HUES48 (cell line): ENCODE results near the gene GOLPH3L.
"Not testable (repeated sequence)": the region's sequence is repeated elsewhere in the genome, so short reads cannot be mapped to it uniquely, and the experiment has no call there.

Source experiments
- H3K27ac ChIP-seq: one replicate; pipeline ENCODE4 v1.7.0; 2013; ENCODE audit warnings: low read depth, low read length, inconsistent platforms
- H3K27me3 ChIP-seq: 2 replicates; pipeline ENCODE4 v1.6.1; 2013; ENCODE audit warnings: mild to moderate bottlenecking, low read length; ENCODE audit not compliant: control insufficient read depth, insufficient read depth
- H3K36me3 ChIP-seq: 2 replicates; pipeline ENCODE4 v1.6.1; 2013; ENCODE audit warnings: low read length; ENCODE audit not compliant: control insufficient read depth, insufficient read depth
- H3K4me1 ChIP-seq: 2 replicates; pipeline ENCODE4 v1.6.1; 2013; ENCODE audit warnings: mild to moderate bottlenecking, low read length; ENCODE audit not compliant: control insufficient read depth, insufficient read depth
- H3K4me3 ChIP-seq: 2 replicates; pipeline ENCODE4 v1.5.1; 2013; ENCODE audit warnings: mild to moderate bottlenecking, low read depth, low read length
- H3K9ac ChIP-seq: 2 replicates; pipeline ENCODE4 v1.6.1; 2013; ENCODE audit warnings: mild to moderate bottlenecking, low read depth, low read length, moderate library complexity
- H3K9me3 ChIP-seq: 2 replicates; pipeline ENCODE4 v1.6.1; 2013; ENCODE audit warnings: low read length; ENCODE audit not compliant: control insufficient read depth, insufficient read depth

The GOLPH3L gene

DNA sequence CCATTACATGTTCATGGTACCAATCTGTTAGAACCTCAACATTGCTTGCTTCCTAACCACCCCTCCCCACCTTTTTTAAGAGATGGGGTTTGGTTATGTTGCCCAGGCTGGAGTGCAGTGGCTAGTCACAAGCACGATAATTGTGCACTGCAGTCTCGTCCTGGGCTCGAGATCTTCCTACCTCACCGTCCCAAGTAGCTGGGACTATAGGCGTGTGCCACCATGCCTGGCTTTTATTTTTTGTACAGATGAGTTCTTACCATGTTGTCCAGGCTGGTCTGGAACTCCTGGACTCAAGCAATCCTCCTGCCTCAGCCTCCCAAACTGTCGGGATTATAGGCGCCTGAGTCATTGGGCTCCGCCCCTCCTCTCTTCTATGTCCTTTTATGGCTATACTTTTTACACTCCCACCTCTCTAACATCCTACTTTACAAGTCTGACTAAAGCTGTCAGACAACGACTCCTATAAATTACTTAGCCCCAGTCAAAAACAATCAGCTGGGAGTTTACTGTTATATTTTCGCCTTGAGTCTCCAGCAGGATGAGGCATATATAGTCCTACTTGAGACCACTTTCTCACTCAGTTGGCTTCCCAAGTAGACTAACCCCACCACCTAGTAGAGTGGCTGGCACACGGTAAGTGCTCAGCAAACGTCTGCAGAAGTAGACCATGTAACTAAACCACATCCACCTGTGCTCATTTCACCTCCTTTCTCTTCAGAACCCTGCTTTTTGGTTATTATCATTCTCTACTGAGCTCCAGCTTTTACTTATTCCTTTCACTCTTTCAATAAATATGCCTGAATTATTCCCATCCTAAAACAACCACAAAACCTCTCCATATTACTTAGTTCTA lies 81.4 kb downstream of the GOLPH3L start:
- Histone ChIP-seq H3K4me3 (no peak overlapping the region), H3K27me3 (no peaks in the 10 kb centered on the region), H3K9me3 (no peaks in the 10 kb centered on the region), H3K9ac (no peak overlapping the region), H3K27ac (peak overlapping the region; percentile 21), H3K4me1 (no peaks in the 10 kb centered on the region), H3K36me3 (peaks cover 58% of the 10 kb centered on the region)

DNA sequence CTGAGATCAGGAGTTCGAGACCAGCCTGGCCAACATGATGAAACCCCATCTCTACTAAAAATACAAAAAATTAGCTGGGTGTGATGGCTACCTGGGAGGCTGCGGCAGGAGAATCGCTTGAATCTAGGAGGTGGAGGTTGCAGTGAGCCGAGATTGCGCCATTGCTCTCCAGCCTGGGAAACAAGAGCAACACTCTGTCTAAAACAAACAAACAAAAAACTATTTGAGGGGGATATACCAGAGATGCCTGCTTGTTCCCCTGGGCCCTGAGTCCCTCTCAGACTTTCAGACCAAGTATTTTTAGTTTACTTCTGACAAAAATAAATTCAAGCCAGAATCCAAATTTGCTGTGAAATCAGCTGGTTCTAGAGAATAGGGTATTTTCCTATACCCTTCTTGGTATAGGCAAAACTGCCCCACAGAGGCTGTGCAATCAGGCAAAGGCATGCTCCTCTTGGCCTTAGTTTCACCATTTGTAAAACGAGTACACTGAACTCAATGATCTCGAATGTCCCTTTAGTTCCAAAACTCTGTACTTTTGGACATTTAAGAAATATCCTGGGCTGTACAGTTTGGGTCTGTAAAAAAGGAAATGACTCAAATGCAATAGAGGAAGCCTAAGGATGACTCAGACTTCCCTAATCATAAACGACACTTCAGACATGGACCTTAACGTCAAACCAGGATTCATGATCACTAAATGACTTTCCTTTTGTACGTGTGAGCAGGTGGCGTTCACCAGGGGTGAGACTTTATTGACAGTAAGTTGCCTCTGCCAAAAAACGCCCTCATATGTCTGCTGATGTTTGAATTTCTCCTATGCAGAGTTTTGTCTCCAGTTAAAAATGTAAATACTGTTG lies 83.7 kb downstream of the GOLPH3L start:
- Histone ChIP-seq H3K9ac (no peak overlapping the region), H3K36me3 (peaks cover 38% of the 10 kb centered on the region), H3K9me3 (no peaks in the 10 kb centered on the region), H3K4me3 (no peak overlapping the region), H3K27ac (peak overlapping the region; percentile 46), H3K4me1 (peaks cover 7% of the 10 kb centered on the region), H3K27me3 (no peaks in the 10 kb centered on the region)

DNA sequence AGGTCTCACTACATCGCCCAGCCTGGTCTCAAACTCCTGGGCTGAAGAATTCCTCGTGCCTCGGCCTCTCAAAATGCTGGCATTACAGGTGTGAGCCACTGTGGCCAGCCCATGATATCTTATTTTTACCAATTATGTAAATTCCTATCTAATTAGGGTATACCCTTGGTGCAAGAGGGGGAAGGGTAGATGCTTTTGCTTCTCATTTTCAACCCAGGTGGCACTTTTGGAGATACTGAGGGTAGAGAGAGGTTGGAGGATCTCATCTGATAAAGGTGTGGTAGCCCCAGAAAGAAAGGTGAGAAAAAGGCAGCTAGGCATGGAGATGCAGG lies 85.0 kb downstream of the GOLPH3L start:
- H3K9ac ChIP-seq, result no peak overlapping the region
- no peaks in the 10 kb centered on the region for H3K9me3 ChIP-seq
- H3K4me3 ChIP-seq, result no peak overlapping the region
- peak overlapping the region; percentile 74 for H3K27ac ChIP-seq
- H3K36me3 ChIP-seq, result peaks cover 31% of the 10 kb centered on the region
- H3K4me1 ChIP-seq, result peaks cover 7% of the 10 kb centered on the region
- H3K27me3 ChIP-seq, result no peaks in the 10 kb centered on the region

DNA sequence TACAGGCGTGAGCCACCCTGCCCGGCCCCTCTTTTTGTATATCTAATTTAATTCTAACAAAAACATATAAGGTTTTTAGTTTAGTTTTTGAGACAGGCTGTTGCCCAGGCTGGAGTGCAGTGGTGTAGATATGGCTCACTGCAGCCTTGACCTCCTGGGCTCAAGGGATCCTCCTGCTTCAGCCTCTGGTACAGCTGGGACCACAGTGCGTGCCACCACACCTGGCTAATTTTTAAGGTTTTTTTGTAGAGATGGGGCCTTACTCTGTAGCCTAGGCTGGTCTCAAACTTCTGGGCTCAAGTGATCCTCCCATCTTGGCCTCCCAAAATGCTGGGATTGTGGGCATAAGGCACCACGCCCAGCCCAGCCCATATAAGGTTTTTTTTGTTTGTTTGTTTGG lies 86.4 kb downstream of the GOLPH3L start:
- no peak overlapping the region for H3K9ac ChIP-seq
- H3K4me1 ChIP-seq, result peaks cover 7% of the 10 kb centered on the region
- no peak overlapping the region for H3K4me3 ChIP-seq
- H3K27ac ChIP-seq, result no peak overlapping the region
- no peaks in the 10 kb centered on the region for H3K9me3 ChIP-seq
- H3K27me3 ChIP-seq, result no peaks in the 10 kb centered on the region
- peaks cover 19% of the 10 kb centered on the region for H3K36me3 ChIP-seq

DNA sequence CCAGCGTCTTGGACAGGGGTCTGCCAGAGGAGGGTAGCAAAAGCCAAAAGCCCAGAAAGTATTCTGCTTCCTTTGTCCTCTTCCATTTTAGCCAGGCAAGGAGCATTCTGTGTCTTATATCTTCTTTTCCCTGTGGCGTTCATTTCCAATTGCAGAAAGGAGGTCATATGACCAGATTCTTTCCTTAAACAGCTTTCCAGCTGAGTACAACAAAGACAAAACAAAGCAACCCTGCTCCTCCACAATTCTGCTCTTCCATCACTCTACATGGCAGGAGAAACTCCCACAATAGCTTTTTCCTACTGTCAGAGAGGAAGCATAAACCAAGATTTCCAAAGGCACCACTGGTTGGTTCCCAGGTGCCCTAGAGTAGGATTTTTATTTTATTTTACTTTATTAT lies 87.2 kb downstream of the GOLPH3L start:
- Histone ChIP-seq H3K4me1 (peaks cover 10% of the 10 kb centered on the region), H3K9ac (no peak overlapping the region), H3K36me3 (peaks cover 13% of the 10 kb centered on the region), H3K27me3 (no peaks in the 10 kb centered on the region), H3K9me3 (no peaks in the 10 kb centered on the region), H3K27ac (peak overlapping the region; percentile 81), H3K4me3 (no peak overlapping the region)

DNA sequence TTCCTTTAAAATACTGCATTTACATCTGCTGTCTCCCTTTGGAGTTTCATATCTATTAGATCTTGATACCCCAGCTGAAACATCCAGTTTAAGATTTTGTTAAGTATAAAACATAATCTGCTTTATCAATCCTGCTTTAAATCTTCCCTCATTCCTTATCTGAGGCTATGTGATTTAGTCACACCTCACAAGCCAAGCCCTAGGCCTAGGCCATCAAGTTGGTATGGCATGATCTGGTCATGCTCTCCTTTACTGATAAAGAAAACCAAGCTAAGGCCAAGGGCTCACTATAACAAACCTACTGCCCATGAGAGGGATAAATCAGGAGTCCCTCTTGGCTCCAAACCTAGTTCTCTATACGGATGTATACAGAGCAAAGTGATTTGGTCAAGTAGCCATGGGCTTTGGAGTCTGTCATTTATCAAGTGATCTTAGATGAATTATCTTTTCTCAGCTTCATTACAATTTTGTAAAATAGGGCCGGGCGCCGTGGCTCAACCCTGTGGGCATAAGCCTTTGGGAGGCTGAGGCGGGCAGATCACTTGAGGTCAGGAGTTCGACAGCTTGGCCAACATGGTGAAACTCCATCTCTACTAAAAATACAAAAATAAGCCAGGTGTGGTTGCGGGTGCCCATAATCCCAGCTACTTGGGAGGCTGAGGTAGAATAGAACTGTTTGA lies 90.4 kb downstream of the GOLPH3L start:
- Histone ChIP-seq H3K9ac (no peak overlapping the region), H3K4me3 (no peak overlapping the region), H3K9me3 (no peaks in the 10 kb centered on the region), H3K4me1 (peaks cover 24% of the 10 kb centered on the region), H3K36me3 (peaks cover 5% of the 10 kb centered on the region; the same call in 1 of the 2 replicates), H3K27me3 (no peaks in the 10 kb centered on the region), H3K27ac (no peak overlapping the region)

DNA sequence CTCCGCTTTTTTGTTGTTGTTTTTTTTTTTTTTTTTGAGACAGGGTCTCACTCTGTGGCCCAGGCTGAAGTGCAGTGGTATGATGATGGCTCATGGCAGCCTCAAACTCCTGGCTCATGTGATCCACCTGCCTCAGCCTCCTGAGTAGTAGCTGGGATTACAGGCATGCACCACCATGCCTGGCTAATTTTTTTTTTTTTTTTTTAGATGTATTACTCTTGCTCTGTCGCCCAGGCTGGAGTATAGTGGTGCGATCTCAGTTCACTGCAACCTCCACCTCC lies 91.6 kb downstream of the GOLPH3L start:
- H3K4me3 ChIP-seq, result not testable (repeated sequence)
- H3K4me1 ChIP-seq, result peaks cover 24% of the 10 kb centered on the region
- peak overlapping the region; percentile 97 for H3K27ac ChIP-seq

DNA sequence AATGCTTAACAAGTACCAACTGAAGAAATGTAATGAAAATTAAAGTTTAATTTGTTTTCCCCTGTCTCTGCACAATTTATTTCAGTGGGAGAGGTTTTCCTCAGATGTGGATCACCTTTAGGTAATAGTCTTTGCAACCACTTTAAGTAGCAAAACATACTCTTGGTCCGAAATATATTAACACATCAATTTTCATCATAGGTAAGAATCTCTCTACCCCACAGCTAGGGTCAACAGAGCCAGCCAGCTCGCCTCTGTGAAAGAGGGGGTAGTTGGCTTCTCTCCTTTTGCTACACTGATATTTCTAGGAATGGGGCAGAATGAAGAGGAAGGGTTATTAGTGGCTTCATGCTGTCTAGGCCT lies 92.7 kb downstream of the GOLPH3L start:
- peak overlapping the region; percentile 9; the same call in 1 of the 2 replicates for H3K4me3 ChIP-seq
- peak overlapping the region; percentile 60 for H3K9ac ChIP-seq
- peak overlapping the region; percentile 97 for H3K27ac ChIP-seq
- peaks cover 18% of the 10 kb centered on the region for H3K4me1 ChIP-seq
- no peaks in the 10 kb centered on the region for H3K36me3 ChIP-seq
- H3K9me3 ChIP-seq, result no peaks in the 10 kb centered on the region
- H3K27me3 ChIP-seq, result no peaks in the 10 kb centered on the region

More for the DNA sequence above, 91.6 kb downstream of the GOLPH3L start:
- not testable (repeated sequence) for H3K9me3 ChIP-seq, H3K9ac ChIP-seq, H3K27me3 ChIP-seq, H3K36me3 ChIP-seq

DNA sequence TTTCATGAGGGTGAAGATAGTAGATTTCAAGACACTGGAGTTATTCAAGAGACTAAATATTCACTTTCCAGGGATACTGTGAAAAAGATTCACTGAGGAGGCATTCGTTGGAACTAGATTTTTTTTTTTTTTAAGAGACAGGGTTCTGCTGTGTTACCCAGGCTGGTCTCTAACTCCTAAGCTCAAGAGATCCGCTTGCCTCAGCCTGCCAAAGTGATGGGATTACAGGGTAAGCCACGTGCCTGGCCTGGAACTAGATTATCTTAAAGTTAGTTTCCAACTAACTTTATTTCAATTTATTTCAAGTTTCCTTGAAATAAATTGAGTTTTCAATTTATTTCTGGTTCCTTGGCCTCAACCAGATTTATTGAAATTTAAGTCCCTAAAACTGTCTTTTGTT lies 93.2 kb downstream of the GOLPH3L start:
- Histone ChIP-seq H3K4me3 (no peak overlapping the region), H3K27me3 (no peaks in the 10 kb centered on the region), H3K36me3 (no peaks in the 10 kb centered on the region), H3K9ac (no peak overlapping the region), H3K27ac (peak overlapping the region; percentile 97), H3K4me1 (peaks cover 17% of the 10 kb centered on the region), H3K9me3 (no peaks in the 10 kb centered on the region)

DNA sequence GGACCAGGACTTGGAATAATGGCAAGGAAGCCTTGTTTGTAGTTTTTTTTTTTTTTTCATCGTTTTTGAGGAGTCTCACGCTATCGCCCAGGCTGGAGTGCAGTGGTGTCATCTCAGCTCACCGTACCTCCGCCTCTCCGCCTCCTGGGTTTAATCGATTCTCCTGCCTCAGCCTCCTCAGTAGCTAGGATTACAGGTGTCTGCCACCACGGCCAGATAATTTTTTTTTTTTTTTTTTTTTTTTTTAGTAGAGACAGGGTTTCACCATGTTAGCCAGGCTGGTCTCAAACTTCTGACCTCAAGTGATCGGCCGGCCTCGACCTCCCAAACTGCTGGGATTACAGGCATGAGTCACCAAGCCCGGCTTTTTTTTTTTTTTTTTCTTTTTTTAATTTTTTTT lies 94.6 kb downstream of the GOLPH3L start:
- not testable (repeated sequence) for H3K36me3 ChIP-seq, H3K9me3 ChIP-seq, H3K27me3 ChIP-seq, H3K27ac ChIP-seq, H3K9ac ChIP-seq, H3K4me3 ChIP-seq
- peaks cover 17% of the 10 kb centered on the region for H3K4me1 ChIP-seq

DNA sequence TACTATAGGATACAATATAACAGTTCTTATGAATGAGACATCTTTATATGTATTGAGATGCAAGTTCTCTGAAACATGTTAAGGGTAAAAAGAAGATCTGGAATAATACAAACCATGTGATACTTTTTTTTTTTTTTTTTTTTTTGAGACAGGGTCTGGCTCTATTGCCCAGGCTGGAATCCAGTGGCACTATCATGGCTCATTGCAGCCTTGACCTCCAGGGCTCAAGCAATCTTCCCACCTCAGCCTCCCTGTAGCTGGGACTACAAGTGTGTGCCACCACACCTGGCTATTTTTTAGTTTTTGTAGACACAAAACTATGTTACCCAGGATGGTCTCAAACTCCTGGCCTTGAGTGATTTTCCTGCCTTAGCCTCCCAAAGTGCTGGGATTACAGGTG lies 95.4 kb downstream of the GOLPH3L start:
- no peak overlapping the region for H3K9ac ChIP-seq
- peaks cover 17% of the 10 kb centered on the region for H3K4me1 ChIP-seq

More for the DNA sequence above, 95.4 kb downstream of the GOLPH3L start:
- Histone ChIP-seq H3K27me3 (no peaks in the 10 kb centered on the region), H3K36me3 (no peaks in the 10 kb centered on the region), H3K27ac (no peak overlapping the region), H3K4me3 (no peak overlapping the region), H3K9me3 (no peaks in the 10 kb centered on the region)
